DMS79 treated with DMSO at 0.1 percent for 48 hours (cell line): ENCODE data around the gene FBF1.
A peak's percentile ranks its signal among the peaks of the same experiment; 100 is the strongest.
"Not testable (repeated sequence)": the region's sequence is repeated elsewhere in the genome, so short reads cannot be mapped to it uniquely, and the experiment has no call there.

Experiments used
- DNase-seq: peaks from one replicate; lab custom pipeline; 2025; lab: John Stamatoyannopoulos, UW

Gene FBF1

DNA sequence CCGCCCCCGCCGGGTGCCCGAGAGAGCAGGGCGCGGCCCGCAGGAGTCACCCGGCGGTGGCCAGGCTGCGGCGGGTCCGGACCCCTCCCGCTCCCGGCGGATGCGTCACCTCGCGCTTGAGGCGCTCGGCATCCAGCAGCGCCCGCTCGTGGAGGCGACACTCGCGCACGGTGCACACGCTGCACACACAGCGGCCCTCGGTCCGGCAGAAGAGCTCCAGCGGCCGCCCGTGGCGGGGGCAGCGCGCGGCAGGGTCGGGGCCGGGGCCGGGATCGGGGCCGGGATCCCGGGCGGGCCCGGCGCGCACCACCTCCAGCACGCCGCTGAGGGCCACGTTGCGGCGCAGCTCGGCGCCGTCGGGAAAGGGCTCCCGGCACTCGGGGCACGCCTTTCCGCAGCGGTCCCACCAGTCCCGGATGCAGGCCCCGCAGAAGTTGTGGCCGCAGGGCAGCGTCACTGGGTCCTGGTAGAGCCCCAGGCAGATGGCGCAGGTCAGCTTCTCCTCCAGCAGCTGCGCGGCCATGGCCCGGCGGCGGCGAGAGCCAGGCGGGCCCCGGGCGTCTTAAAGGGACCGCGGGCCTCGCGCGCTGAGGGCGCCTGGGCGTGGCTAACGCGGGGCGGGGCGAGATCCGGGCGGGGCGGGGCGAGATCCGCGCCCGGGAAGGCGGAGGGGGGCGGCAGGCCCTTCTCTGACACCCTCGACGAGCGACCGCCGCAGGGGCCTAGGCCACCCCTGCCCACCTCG lies 44.3 kb downstream of the FBF1 start, which contains the start of gene TRIM65:
TRIM65 (minus strand) TSS at position 537 of the 745 bp plus-strand sequence; CDS start at position 523, 14 bp downstream.
- DNase-seq = peak; percentile 31

DNA sequence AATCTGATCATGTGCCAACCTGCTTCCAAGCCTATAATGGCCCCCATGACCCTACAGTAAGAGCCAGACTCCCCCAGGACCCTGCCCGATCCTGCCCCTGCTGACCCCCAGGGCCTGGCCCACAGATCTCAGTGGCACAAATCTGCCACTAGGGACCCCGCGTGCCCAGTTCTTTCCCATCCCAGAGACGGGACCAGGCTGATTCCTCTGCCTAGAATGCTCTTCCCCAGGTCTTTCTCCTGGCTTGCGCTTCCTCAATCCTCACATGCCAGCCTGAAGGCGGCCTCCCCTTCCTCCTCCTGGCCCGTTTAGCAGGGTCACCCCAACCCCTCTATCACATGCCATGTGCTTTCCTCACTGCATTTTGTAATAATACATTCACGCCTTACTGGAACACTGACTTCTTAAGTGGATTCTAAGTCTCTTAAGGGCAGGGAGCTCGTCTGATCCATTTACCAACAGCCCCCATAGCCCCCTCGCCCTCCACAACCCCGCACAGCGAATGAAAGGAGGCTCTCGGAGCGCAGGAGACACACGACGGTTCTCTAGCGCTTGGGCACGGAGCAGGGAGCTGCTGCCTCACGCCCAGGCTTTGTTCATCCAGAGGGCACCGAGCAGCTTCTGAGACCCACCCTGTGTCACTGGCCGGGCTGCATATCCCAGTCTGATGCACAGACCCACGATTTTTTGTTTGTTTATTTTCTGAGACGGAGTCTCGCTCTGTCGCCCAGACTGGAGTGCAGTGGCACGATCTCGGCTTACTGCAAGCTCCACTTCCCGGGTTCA lies 45.3 kb downstream of the FBF1 start:
- peak; percentile 25 for DNase-seq

DNA sequence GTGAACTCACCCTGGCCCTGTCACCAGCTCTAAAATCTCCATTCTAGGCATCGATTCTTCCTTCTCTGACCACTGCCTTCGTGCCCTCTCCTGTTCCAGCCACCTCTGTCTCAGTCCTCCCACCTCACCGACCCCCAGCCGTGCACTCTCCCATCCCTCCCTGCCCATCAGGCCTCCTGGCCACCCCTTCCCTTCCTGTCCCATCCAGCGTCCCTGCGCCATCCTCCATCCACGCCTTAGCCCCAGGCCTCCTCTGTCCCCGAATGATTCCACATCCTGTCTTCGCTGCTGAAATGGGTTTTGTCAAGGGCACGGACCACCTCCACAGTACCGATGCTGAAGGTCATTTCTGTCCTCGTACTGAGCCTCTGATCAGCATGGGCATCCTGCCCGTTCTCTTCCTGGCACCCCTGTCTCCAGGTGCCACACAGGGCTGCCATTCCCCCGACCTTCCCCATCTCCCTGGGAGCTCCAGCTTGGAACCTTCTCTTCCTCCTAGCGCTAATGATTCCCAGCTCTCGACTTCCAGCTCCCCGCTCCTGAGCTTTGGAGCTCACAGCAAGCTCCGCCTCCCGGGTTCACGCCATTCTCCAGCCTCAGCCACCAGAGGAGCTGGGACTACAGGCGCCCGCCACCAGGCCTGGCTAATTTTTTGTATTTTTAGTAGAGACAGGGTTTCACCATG lies 46.7 kb downstream of the FBF1 start:
- DNase-seq = no peak

DNA sequence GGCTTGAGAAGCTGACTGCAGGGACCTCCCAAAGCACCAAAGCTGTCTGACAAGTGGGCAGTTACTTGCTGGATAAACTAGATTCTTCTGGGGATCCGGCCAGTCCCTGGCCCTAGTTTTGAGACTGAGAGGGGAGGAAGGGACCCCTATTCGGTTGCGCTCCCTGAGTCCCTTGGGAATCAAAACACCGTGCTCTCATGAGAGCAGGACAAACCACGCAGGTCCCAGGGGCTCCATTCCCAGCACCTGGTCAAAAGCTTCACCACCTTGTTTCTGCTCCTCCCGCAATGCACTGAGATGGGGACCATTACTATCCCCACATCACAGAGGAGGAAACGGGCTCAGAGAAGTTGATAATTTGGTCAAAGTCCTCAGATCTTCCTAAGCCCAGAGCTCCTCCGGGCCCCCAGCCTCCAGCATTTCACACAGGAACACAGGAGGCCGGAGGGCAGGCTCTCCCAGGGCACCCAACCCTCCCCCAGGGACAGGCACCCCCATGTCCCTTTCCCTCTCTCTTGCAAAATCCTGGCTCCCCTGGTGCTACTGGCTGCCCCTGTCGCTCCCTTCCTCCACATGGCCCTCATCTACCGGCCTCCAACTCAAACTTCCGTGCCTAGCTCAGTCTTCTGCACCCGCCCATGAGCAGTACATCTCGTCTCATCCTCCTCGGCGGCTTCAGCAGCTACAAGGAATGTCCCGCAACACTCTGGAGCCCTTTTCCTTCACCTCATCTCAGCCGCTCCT lies 47.4 kb downstream of the FBF1 start:
- no peak for DNase-seq

DNA sequence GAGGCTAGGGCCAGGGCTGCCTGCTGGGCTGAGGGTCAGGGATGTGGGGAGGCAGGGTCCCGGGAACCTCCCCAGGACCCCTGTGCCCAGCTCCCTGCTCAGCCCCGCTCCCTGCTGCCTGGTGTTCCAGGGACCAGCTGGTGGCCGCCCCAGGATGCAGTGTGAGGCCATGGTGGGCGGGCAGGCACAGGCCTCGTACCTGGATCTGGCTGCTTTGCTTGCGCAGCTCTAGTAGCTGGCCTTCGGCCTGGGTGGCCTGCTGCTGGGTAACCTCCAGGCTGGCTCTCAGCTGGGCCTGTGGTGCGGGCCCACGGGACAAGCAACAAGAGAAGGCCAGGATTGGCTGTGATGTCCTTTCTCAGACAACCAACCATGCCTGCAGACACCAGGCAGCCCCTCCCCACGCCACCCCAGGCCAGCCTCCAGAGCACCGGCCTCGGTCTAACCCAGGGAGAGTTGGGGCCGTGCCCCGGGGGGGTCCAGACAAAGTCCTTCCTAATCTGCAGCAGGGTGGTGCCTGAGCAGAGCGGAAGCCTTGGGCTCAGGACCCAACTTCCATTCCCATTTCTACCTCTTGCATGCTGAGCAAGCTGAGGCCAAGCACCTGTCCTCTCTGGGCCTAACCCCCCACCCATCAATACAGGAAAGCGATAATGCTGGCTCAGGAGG lies 48.2 kb downstream of the FBF1 start:
- no peak for DNase-seq

DNA sequence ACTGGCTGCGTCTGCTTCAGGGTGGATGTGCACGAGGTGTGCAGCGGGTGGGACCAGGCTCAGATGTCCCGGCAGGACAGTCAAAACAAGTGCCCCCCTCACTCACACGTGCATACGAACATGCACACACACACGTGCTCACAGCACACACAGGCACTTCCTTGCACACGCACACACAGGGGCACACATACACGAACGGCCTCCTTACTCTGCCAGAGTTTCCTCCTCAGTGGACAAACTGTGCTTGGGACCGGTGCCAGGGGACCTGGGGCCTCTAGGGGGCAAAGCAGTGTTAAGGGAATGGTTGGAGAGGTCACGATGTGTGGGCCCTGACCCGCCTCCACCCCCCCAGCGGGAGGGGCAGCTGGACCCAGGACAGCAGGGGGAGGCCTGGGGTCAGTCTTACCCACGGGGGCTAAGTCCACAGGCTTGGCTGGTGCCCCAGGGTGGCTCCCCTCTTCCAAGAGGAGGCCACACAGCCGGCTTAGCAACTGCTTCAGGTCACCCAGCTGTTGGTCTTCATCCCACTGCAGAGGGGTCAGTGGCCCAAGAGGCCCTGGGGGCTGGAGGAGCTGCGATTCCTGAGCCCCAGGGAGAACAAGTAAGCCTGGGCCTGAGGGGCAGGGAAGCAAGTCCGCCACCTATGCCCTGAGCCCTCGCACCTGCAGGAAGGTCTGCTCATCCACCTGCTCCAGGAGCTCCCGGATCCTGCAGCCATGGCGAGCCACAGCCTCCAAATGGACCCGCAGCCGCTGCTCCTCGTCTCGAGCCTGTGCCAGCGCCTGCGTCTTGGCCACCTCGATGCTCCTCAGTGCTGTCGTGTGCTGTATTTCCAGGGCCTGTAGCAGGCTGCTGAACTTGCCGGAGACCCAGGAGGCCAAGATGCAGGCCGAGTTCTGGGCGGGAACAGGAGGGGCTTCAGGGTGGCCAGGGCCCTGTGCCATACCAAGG lies 49.0 kb downstream of the FBF1 start:
- DNase-seq = no peak

DNA sequence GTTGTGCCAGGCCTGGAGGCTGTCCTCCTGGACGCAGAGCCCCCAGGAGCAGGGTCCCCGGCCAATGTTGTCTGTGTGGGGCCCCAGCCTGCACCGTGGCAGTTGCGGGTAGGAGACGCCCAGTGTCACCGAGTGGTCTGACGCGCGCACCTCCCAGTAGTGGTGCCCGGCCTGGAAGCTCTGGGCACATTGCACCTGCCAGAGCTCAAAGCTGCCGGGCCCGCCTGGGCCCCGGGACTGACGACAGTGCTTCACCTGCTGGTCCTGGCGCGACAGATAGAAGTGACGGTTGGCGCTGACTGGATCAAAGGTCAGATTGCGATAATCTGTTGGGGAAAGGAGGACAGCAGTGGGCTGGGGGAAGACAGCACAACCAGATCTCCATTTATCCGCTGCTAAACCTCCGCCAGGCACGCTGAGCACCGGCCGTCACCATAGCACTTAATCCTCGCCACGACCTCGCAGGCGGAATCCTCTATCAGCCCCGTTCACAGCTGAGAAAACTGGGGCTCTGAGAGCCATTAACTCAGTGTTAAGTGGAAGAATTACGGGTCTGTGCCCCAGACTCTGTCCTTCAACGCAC lies 49.7 kb downstream of the FBF1 start:
- DNase-seq = no peak

DNA sequence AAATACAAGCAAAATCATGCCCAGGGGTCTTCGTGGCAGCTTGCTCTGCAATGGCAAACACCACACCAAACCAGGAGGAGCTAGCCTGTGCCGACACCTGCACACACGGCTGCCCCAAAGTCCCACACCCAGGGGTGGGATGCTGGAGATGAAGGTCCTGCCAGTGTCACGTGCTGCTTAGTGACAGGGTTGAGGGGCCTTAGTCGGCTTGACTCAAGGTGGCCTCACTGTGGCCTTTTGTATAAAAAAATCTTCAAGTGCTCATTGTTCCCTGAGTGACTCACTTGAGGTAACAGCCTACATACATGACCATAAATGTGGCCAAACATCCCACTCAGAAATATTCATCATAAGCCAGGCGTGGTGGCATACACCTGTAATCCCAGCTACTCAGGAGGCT lies 51.4 kb downstream of the FBF1 start:
- no peak for DNase-seq

DNA sequence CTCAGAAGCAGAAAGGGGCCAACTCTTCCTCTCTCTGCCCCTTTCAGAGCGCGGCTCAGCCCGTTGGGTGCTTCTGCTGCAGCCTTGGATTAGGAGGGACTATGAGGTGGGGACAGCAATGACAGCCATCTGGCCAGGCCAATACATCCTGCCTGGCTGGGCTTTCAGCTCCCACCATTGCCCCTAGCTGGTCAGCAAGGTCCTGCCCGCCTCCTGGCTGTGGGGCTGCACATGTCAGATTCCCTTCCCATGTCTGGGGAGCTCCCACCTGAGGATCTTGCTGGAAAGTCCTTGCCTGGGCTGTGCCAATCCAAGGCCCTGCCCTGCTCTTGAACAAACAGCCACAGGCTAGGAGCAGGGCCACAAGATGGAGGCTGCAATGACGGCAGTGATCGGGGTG lies 52.4 kb downstream of the FBF1 start:
- no peak for DNase-seq

DNA sequence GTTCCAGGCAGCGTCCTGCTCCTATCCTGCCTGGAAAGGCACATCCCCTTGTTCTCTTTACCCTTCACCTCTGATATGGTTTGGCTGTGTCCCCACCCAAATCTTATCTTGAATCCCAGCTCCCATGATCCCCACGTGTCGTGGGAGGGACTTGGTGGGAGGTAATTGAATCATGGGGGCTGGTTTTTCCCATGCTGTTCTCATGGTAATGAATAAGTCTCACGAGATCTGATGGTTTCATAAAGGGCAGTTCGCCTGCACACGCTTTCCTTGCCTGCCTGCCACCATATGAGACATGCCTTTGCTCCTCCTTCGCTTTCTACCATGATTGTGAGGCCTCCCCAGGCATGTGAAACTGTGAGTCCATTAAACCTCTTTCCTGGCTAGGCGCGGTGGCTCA lies 55.0 kb downstream of the FBF1 start:
- not testable (repeated sequence) for DNase-seq

DNA sequence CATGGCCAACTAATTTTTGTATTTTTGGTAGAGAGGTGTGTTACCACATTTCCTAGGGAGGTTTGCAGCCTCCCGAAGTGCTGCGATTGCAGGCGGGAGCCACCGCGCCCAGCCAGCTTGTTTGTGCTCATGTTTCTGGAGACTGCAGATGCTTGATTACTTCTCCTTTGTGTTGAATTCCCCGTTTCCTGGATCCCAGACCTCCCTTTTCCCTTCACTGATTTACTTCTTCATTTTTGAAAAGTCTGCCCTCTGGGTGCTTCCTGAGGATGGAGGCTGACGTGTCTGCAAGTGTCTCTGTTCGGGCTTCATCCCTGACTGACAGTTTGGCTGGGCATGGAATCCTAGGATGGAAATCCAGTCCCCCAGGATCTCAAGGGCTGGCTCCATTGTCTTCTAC lies 55.4 kb downstream of the FBF1 start:
- no peak for DNase-seq

DNA sequence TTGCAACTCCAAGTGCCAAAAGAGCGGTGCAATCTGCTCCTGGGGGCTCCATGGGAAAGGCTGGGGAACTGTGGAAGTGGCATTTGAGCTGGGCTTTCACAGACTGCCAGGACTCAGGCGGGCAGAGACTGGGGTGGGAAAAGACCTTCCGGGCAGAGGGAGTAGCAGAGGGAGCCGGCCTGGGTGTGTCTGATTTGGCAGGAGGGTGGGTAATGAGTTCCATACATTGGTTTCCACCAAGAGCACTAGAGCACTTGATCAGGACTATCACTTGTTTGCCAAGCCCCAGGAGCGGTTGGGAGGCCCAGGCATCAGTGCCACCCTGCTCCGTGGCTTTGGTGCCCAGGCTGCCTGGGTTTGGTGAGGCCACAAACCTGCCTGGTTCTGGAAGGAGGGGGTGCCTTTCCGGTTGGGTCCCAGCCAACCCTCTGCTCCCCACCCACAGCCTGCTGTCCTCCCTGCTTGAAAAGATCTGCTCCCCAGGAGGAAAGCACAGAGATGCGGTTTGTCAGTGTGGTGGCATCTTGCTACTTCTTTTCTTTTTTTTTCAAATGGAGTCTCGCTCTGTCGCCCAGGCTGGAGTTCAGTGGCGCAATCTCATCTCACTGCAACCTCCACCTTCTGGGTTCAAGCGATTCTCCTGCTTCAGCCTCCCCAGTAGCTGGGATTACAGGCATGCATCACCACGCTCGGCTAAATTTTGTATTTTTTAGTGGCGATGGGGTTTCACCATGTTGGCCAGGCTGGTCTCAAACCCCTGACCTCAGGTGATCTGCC lies 59.0 kb downstream of the FBF1 start:
- no peak for DNase-seq

DNA sequence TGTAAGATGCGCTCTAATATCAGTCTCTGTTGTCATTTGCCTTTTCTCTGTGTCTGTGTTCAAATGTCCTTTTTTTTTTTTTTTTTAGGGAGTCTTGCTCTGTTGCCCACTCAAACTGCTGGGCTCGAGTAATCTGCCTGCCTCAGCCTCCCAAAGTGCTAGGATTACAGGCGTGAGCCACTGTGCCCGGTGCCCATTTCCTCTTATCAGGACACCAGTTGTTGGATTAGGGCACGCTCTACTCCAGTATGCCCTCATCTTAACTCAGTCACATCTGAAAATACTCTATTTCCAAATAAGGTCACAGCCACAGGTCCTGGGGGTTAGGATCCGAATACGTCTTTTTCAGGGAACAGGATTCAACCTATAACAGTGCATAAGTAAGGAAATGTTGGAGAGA lies 60.6 kb downstream of the FBF1 start:
- DNase-seq = no peak

DNA sequence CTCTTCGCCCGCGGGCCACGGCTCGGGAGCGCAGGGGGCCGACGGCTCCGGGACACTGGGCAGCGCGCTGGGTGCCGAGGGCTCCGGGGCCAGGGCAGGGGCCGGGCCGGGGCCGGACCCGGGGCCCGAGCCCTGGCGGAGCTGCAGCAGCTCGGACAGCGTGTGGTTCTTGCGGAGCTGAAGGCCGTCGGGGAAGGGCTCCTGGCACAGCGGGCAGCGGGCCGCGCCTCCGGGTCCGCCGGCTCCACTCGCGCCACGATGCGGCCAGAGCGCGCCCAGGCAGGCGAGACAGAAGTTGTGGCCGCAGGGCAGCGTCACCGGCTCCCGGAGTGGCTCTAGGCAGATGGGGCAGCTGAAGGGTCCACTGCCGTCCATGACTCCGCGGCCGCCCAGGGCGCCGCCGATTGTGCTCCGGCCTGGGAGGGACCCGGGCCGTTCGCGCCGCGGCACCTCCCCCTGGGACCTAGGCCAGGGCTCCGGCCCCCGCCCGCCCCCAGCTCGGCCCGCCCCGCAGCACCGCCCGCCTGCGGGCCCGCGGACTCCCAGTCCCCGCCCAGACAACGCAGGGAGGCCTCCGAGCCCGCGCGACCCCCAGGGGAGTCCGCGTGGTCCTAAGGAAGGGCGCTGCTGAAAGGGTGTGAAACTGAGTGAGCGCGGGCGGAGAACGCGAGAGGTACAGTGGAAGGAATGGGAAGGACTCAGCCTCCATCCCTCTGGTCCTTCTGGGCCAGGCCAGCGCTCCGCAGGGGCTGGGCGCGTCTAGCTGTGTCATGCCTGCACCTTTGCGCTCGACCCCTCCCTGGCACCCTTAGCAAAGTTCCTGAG lies 62.5 kb downstream of the FBF1 start, which contains the start of gene TRIM47:
TRIM47 (minus strand) TSS at position 408 of the 825 bp plus-strand sequence; CDS start at position 375, 33 bp downstream.
- DNase-seq = peak; percentile 19

DNA sequence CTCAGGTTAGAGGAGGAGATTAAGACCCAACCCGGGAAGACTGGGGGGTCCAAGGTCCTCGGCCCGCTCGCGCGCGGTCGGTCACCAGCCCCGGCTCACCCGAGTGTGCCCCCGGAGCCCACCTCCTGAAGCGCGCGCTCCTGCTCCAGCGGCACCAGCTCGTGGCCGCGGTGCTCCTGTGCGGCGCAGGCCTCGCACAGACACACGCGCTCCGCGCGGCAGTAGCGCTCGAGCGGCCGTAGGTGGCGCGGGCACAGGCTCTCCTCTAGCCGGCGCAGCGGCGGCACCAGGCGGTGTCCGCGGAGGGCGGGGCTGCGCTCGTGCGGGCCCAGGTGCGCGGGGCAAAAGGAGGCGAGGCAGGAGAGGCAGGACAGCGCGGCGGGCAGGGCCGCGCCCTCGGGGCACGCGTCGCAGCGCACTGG lies 63.1 kb downstream of the FBF1 start:
- peak; percentile 13 for DNase-seq

DNA sequence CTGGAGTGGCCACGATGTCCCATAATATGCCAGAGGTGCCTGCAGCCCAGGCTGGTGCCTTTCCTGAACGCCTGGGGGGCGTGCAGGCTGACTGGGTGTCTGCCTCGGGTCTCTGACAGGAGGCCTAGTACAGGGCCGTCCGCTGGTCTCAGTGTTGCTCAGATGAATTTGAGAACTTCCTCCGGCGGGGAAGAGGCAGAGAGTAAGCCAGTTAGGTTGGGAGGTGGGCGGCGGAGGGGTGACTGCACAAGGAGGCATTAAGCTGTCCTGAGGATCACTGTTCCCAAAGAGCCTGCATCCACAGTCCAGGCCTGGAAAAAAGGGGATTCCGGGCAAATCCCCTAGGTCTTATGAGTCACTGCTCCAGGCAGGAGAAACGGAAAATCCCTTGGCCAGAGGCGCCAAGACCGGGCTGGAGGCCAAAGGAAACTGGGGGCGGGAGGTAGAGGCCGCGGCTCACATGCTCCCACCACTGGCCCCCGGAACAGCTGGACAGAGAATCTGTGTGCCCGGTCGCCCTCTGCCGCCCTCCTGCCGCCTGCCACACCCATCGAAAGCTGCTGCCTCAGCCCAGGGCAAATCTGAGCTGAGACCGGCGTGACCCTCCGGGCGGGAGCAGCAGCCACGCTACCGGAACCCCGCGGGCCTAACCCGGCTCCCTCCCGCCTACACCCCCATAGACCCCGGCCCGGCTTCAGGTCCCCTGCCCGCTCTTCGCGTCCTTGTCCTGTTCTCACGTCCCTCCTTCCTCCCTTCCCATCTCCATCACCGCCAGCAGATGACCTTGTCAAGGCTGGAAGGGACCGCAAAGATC lies 63.7 kb downstream of the FBF1 start:
- DNase-seq = peak; percentile 9
